Measurements from ENCODE around the gene PARD3B. TPM values are rescaled to one million over a fixed set of nuclear protein-coding genes. Genes with fewer than 3 reads are reported as not detected.
A peak's percentile ranks its signal among the peaks of the same experiment; 100 is the strongest.

The PARD3B gene
- total RNA-seq, 1 donor from 2014 or later: 29.7 TPM

- Mint-ChIP-seq H3K36me3 (ENCODE audit: insufficient read depth) (peaks cover 9% of the 10 kb centered on the region), H3K9me3 (ENCODE audit: low read depth) (peaks cover 15% of the 10 kb centered on the region), H3K4me3 (ENCODE audit: low read depth) (no peak overlapping the region), H3K4me1 (ENCODE audit: low read depth) (peaks cover 4% of the 10 kb centered on the region), H3K27me3 (no peaks in the 10 kb centered on the region), H3K27ac (no peak overlapping the region)
- TF ChIP-seq CTCF (IDR thresholded peaks at IDR 0.05; ENCODE audit: unreplicated experiment): no peak
- no peak for DNase-seq (ENCODE audit: low spot score, unreplicated experiment)
These were observed 510.9 kb downstream of the PARD3B start for GRCh38 chr2:205056151-205056561.

GRCh38 chr2:205058409-205058808, 513.1 kb downstream of the PARD3B start:
- Mint-ChIP-seq H3K4me1 (ENCODE audit: low read depth) (peaks cover 4% of the 10 kb centered on the region), H3K36me3 (ENCODE audit: insufficient read depth) (peaks cover 9% of the 10 kb centered on the region), H3K27me3 (no peaks in the 10 kb centered on the region), H3K9me3 (ENCODE audit: low read depth) (peaks cover 15% of the 10 kb centered on the region), H3K27ac (no peak overlapping the region), H3K4me3 (ENCODE audit: low read depth) (no peak overlapping the region)
- DNase-seq (ENCODE audit: low spot score, unreplicated experiment): no peak
- no peak for TF ChIP-seq CTCF (IDR thresholded peaks at IDR 0.05; ENCODE audit: unreplicated experiment)

GRCh38 chr2:205060269-205060668, 515.0 kb downstream of the PARD3B start:
- no peak for DNase-seq (ENCODE audit: low spot score, unreplicated experiment)
- H3K9me3 Mint-ChIP-seq (ENCODE audit: low read depth): peaks cover 15% of the 10 kb centered on the region
- H3K27ac Mint-ChIP-seq: no peak overlapping the region
- H3K36me3 Mint-ChIP-seq (ENCODE audit: insufficient read depth): peaks cover 9% of the 10 kb centered on the region
- no peaks in the 10 kb centered on the region for H3K4me1 Mint-ChIP-seq (ENCODE audit: low read depth)
- H3K27me3 Mint-ChIP-seq: no peaks in the 10 kb centered on the region
- no peak overlapping the region for H3K4me3 Mint-ChIP-seq (ENCODE audit: low read depth)
- TF ChIP-seq CTCF (IDR thresholded peaks at IDR 0.05; ENCODE audit: unreplicated experiment): no peak

DNA sequence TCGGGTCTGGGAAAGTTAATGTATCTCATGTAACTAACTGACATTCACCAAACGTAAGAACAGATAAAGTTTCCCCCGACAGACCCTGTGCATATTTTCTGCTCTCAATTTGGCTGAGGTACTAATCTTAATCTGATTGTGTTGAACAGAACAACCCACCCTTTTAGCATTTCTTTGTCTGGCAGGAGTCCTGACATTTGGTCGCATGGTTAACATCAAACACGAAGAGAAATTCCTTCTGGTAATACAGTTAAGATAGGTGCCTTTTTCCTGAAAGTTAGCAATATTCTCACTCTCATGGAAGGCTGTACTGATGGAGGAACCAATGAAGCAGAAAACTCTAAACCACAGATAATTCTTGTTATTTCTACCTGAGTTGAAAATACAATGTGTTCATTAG, 520.8 kb downstream of the PARD3B start:
- Mint-ChIP-seq H3K4me3 (ENCODE audit: low read depth) (no peak overlapping the region), H3K36me3 (ENCODE audit: insufficient read depth) (no peaks in the 10 kb centered on the region), H3K27ac (no peak overlapping the region), H3K9me3 (ENCODE audit: low read depth) (no peaks in the 10 kb centered on the region), H3K27me3 (no peaks in the 10 kb centered on the region), H3K4me1 (ENCODE audit: low read depth) (peaks cover 2% of the 10 kb centered on the region)
- no peak for TF ChIP-seq CTCF (IDR thresholded peaks at IDR 0.05; ENCODE audit: unreplicated experiment)
- no peak for DNase-seq (ENCODE audit: low spot score, unreplicated experiment)

DNA sequence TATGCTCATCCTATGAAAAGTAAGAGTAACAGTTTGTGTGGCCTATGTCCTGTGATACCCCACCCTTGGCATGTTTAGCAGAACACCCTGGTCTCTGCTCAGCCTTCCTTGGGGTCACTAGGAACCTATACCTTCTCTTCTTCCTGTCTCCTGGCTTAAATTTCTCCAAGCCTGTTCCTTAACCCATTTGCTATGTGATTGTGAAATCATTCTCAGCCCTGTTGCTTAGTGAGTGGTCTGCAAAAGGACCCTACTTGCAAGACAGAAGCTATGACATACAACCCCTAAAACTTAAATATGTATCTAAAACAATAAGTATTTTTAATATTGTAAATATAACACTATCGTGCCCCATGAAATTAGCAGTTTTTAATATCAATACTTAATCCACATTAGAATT, 524.7 kb downstream of the PARD3B start:
- no peak for TF ChIP-seq CTCF (IDR thresholded peaks at IDR 0.05; ENCODE audit: unreplicated experiment)
- Mint-ChIP-seq H3K4me3 (ENCODE audit: low read depth) (no peak overlapping the region), H3K36me3 (ENCODE audit: insufficient read depth) (no peaks in the 10 kb centered on the region), H3K27me3 (no peaks in the 10 kb centered on the region), H3K9me3 (ENCODE audit: low read depth) (no peaks in the 10 kb centered on the region), H3K27ac (peak overlapping the region; percentile 59), H3K4me1 (ENCODE audit: low read depth) (peaks cover 2% of the 10 kb centered on the region)
- no peak for DNase-seq (ENCODE audit: low spot score, unreplicated experiment)

Measured in progenitor cell of endocrine pancreas (in vitro differentiated cells).